Measurements from ENCODE around the gene PM20D1.
"Not testable (repeated sequence)": the region's sequence is repeated elsewhere in the genome, so short reads cannot be mapped to it uniquely, and the experiment has no call there.

DNA sequence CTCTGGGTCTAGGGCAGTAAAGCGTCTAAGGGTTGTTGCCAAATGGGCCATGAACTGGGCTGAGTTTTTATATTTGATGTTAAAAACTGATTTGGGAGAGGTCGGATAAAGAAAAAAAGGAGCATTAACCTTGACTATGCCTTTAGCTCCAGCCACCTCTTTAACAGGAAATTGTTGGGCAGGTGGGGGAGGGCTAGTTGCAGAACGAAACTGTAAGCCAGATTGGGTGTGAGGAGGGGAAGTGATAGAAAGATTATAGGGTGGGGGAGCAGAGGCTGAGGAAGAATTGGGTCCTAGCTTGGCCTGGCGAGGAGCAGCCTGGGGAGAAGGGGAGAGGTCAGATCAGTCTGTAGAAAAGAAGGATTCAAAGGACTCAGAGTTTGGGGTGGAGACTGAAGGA, 39.1 kb upstream of the PM20D1 start:
- TF ChIP-seq, protein P1, sequence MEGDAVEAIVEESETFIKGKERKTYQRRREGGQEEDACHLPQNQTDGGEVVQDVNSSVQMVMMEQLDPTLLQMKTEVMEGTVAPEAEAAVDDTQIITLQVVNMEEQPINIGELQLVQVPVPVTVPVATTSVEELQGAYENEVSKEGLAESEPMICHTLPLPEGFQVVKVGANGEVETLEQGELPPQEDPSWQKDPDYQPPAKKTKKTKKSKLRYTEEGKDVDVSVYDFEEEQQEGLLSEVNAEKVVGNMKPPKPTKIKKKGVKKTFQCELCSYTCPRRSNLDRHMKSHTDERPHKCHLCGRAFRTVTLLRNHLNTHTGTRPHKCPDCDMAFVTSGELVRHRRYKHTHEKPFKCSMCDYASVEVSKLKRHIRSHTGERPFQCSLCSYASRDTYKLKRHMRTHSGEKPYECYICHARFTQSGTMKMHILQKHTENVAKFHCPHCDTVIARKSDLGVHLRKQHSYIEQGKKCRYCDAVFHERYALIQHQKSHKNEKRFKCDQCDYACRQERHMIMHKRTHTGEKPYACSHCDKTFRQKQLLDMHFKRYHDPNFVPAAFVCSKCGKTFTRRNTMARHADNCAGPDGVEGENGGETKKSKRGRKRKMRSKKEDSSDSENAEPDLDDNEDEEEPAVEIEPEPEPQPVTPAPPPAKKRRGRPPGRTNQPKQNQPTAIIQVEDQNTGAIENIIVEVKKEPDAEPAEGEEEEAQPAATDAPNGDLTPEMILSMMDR (IDR thresholded peaks at IDR 0.05; ENCODE audit: low read depth, low read length), result not testable (repeated sequence)
- not testable (repeated sequence) for TF ChIP-seq POLR2A (IDR thresholded peaks at IDR 0.05; ENCODE audit: extremely low read depth, insufficient read length); MYC (IDR thresholded peaks at IDR 0.05; ENCODE audit: low read depth, low read length)

Measured in NB4 (cell line).